GM18870 (cell line): ENCODE results near the gene DOCK3.
"Not testable (repeated sequence)": the region's sequence is repeated elsewhere in the genome, so short reads cannot be mapped to it uniquely, and the experiment has no call there.

Source experiments
- ATAC-seq: cut with Tn5 transposase; IDR thresholded peaks from one replicate; pipeline ENCODE4 v1.9.1; 2021; ENCODE audit warnings: moderate library complexity; ENCODE audit not compliant: unreplicated experiment

DOCK3 gene

DNA sequence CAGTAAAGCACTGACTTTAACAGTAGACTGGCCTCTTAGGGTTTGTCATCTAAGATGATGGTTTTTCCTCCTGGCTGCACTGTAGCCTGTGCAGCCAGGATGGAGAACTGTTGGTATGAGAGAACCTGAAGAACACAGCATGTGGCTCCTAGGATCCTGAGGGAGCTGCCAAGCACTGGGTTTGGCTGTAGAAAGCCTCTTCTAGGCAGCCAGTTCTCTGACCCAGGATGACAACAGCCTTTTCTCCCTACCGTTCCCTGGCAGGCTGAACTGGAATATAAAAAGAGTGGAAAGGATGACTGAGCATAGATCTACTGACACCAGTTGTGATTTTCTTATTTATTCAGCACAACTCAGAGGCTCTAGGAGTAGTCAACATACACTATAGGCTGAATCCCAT, 676.0 kb downstream of the DOCK3 start:
- no peak for ATAC-seq

DNA sequence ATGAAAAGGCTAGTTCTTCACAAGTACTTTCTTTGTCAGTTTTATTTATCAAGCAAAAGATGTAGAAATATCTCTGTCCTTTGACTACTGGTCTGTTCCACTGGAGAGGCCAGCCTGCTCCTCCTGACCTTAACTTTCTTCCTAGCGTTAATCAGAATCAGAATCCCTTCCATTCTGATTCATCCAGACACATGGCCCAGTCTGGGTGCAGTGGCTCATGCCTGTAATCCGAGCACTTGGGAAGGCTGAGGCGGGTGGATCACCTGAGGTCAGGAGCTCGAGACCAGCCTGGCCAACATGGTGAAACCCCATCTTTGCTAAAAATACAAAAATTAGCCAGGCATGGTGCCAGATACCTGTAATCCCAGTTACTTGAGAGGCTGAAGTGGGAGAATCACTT, 678.4 kb downstream of the DOCK3 start:
- ATAC-seq: no peak

DNA sequence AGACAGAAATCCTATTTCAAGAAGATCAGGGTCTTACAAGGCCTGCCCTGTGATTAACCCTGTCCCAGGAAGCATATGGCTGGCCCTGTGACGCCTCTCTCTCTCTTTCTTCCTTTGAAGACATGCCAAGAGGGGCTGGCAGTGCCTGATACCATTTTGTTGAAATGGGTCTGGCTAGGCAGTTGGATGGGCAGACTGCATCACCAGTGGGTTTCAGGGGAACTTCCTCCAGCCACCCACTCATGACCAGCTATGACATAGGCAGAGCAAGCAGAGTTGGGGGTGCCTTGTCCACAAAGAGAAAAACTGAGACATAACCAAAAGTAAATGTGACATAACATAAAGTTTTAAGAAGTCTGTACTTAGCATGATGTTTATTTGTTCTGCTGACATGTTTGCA, 679.0 kb downstream of the DOCK3 start:
- ATAC-seq: no peak

DNA sequence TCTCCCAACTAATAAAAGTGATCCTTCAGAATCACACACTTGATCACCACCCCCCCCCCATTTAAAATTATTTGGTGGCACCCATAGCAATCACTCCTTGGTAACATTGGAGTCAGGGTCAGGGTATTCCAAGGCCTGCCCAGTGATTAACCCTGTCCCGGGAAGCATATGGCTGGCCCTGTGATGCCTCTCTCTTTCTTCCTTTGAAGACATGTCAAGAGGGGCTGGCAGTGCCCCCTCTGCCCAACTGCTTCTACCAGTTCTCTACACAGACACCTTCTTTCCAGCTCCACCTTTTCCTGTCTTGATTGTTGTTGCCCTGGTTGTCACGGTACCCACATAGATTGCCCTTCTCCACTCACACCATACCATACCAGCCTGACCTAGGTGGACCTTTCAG, 679.4 kb downstream of the DOCK3 start:
- ATAC-seq: no peak

DNA sequence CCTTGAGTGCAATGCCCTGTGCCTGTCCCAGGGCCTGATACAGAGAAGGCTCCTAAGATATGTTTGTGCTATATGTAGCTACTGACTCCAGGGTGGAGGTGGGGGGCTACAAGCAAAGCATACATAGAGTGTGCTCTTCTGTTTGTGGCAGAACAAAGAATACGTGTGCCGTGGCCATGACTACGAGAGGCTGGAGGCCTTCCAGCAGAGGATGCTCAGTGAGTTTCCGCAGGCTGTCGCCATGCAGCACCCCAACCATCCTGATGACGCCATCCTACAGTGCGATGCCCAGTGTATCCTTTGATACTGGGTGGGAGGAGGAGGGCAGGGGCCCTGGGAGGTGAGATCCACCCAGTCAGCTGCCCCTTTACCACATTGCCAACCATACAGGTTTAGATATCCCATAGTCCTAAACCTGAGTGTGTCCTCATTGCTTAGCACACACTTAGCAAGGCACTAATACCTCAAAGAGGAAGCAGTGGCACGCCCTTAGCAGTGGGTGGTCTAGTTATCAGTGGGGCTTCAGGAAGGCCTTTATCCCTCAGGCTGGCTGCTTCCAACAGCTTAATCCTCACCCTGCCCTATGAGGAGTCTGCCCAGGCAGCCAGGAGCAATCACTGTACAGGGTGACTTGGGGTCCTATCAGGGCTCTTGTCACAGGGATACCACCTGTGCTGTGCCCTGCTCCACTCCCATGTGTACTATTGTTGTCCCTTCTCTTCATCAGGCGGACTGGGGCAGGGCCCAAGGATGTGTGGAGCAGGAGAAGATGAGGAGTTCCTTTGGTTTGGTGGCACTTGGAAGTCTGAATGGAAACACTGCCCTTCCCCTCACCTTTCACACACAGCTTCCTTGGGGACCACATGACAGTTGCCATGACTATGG, 680.2 kb downstream of the DOCK3 start:
- no peak for ATAC-seq

DNA sequence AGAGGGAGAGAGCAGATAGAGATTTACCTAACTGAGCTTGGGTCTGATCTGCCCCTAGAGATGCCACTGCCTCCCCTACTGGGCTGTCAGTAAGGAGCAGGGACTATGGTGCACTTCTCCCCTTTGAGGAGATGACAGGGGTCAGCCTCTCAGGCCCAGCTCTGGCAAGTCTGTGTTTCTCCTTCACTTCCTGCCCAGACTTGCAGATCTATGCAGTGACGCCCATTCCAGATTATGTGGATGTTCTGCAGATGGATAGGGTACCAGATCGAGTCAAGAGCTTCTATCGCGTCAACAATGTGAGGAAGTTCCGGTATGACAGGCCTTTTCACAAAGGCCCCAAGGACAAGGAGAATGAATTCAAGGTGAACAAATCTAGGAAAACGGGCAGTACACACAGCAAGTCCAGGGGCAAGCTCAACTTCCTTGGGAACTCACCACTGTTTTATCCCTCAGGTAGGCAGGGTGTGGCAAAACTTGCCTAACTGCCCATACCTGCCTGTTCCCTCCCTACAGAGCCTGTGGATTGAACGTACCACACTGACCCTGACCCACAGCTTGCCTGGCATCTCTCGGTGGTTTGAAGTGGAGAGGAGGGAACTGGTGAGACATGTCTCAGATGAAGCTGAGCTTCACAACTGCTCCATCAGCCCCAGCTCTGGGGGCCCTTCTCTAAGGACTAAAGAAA, 681.3 kb downstream of the DOCK3 start:
- ATAC-seq: no peak

DNA sequence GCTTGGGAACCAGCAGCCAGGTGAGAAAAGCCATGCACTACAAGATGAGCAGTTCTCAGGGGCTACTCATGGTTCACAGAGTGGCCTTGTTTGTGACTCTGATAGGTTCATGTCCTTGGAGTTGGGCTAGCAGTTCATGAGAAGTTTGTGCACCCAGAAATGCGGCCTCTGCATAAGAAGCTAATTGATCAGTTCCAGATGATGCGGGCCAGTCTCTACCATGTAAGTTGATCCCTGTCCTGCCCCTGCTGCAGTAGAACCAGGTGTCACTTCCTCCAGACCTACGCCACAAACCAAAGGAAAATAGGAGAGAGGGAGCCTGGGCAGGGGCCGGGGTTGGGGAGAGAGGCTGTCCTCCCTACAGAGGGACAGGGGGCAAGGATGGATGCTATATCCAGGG, 683.1 kb downstream of the DOCK3 start:
- ATAC-seq: no peak

DNA sequence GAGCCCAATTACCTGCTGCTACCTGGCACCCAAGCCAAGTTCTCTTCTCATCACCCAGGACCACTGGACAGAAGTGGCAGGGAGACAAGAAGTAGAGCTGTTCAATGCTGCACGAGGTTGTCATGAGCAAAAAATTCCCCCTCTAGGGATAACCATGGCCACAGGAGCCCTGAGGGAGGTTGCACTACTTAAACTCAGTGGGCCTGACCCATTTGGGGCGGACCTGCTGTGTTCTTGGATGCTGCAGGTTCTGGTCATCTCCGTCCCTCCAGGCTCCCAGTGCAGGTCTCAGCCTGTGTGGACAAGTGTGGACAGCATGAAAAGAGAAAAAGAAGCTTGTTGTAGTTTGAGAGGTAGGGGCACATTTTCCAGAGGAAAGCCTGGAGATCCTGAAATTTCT, 684.3 kb downstream of the DOCK3 start:
- no peak for ATAC-seq

DNA sequence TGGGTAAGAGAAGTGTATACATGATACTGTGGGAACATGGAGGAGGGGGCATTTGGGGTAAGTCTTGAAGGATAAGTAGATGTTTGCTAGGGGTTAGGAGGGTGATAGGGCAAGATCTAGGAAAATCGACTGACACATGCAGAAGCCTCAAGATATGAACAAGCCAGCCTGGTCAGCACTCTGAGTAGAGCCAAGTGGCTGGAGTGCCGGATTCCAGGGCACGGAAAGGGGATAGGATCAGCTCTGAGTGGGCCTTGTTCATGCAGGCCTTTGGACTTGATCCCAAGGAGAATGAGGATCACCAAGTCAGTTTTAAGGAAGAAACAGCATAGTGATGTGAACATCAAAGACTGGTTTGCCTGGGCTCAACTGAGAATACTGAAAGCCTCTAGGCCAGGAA, 686.1 kb downstream of the DOCK3 start:
- no peak for ATAC-seq

DNA sequence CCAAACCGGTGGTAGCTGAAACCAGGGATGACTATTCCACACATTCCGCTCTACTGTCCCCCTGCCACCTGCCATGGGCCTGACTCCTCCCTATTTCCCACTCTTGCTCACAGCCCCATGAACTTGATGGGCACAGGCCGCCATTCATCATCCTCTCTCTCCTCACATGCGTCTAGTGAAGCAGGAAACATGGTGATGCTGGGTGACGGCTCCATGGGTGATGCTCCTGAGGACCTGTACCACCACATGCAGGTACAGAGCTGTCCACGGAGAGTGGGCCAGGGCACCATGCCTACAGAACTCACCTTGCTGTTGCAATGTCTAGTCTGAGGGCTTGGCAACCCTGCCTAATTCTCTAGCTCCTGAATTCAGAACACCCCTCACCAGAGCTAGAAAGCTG, 687.0 kb downstream of the DOCK3 start:
- ATAC-seq: no peak

DNA sequence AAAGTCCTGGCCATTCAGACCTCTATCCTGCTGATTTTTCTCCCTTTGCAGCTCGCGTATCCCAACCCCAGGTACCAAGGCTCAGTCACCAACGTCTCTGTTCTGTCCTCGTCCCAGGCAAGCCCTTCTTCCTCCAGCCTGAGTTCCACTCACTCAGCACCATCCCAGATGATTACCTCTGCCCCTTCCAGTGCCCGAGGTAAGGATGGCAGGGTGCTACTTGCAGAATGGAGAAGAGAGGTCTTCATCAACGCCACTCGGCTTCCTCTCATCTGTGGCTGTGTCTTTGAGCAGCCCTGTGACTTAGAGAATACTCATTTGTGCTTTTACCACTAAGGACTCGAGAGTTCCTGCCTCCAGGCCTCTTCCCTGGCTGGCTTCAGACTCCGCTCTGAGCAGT, 687.7 kb downstream of the DOCK3 start:
- ATAC-seq: no peak

DNA sequence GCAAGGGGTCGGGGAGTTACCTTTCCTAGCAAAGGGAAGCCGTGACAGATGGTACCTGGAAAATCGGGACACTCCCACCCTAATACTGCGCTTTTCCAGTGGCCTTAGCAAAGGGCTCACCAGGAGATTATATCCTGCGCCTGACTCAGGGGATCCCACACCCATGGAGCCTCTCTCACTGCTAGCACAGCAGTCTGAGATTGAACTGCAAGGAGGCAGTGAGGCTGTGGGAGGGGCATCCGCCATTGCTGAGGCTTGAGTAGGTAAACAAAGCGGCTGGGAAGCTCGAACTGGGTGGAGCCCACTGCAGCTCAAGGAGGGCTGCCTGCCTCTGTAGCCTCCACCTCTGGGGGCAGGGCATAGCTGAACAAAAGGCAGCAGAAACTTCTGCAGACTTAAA, 693.5 kb downstream of the DOCK3 start:
- ATAC-seq: not testable (repeated sequence)

DNA sequence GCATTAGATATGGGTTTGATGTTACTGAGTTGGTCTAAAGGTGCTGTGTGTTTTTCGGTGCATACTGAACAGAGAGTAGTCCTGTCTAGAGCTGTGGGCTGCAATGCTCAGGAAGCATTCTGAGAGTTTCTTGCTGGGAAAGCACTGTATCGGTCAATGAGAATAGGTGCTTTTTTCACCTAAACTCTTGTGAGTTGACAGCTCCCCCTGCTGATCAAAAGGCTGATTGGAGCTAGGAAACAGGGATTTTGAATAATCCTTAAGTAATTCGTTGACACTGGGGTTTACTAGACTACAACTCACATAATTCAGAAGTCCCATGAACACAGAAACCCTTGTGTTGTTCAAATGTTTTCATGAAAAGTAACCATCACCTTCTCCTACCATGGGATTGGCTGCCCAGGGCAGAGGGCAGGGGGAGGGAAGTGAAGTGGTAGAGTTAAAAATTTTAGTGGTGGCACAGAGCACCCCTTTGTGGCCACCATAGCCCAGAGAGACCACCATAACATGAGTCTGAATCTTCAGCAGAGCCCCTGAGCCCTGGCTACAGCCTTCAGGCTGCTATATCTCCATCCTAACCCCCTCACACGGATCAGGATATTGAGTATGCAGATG, 697.3 kb downstream of the DOCK3 start:
- no peak for ATAC-seq

DNA sequence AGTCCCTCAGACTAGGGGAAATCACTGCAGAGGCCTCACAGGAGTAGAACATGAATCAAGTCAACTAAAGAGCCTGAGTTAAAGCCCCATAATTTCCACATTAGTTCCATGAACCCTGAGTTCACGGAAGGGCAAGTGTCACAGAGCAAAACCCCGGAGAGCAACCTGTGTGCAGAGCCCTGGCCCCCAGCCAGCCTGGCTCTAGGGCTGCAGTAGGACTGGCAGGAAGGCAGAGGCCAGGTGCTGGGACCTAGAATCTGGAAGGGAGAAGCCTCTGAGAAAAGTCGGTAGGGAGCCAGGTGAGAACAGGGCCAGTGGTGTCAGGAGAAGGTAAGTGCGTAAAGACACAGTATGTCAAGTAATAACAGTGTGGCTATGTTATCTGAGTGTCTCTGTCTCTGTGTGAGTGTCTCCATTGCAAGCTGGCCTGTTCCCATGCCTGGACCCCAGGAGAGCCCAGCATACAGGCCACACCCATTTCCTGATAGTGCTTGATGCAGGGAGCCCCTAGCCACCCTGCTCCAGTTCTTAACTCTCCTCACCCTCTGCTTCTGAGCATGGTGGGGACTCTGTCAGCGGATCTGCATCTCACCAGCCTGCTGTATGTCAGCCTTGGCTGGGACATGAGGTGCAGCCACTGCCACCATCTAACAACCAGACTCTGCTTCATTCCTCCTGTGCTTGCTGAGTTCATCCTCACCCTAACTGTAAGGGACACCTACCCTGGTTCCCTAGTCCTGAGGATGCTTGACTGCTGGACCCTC, 699.1 kb downstream of the DOCK3 start:
- no peak for ATAC-seq

DNA sequence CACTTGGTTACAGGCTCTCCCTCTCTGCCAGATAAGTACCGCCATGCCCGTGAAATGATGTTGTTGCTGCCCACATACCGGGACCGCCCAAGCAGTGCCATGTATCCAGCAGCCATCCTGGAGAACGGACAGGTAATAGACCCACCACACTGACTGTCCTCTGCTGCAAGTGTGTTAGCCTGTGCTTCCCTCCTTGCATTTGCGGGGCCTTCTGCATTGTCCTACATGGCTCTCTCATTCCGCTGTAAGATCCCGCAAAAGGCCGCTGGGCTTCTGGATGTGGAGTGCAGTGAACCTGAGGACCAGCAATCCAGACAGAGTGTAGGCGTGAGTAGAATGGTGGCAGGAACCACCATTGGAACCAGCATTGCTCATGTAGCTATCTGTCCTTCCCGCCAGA, 699.7 kb downstream of the DOCK3 start:
- ATAC-seq: no peak

DNA sequence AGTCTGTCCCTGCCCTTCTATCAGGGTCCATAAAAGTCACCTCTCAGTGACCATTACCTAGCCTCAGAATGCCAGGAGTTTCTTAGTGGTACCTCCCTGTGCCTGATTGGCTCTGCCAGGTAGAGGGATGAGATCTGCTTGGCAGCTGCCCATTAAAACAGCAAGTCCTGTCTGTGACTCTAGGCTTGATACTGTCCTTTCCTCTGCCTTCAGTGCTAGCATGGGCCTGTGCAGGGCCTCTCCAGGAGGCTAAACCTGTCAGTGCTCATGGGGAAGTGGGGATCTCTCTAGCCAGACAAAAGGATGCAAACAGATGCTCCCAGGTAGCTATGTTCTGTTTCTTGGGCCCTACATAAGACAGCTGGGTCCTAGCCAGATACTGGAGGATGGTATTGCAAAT, 700.4 kb downstream of the DOCK3 start:
- ATAC-seq: no peak

DNA sequence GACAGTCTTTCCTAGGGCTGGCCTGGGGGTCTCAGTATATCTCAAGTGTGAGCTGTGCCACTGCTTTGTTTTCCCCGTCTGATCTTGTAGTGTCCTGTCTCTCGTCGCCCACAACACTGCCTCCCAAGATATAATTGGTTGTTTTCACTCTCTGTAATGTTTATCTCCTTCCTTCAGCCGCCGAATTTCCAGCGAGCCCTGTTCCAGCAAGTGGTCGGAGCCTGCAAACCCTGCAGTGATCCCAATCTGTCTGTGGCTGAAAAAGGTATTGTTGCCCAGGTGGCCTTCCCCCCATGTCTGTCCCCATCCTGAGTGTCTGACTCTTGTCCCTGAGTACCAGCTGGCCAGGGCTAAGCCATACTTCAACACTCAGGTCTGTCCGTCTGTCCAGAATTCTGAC, 700.8 kb downstream of the DOCK3 start:
- ATAC-seq: no peak

DNA sequence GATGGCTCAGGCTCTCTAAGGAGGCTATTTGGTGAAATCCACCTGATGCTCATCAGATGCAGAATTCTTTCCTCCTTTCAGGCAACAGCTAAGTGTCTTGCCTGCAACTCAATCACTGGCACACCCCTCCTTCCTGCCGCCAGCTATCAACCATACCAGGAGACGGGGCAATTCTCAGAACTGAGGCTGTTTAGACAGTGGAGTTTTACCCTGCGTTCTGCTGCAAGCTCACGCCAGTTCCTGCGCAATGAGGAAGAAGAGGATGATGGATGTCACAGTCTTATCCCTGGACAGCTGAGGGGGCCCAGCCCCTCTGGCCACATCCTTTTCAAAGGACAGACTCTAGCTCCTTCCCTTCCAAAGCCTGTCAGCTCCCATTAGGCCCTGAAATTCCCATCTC, 703.3 kb downstream of the DOCK3 start:
- no peak for ATAC-seq

DNA sequence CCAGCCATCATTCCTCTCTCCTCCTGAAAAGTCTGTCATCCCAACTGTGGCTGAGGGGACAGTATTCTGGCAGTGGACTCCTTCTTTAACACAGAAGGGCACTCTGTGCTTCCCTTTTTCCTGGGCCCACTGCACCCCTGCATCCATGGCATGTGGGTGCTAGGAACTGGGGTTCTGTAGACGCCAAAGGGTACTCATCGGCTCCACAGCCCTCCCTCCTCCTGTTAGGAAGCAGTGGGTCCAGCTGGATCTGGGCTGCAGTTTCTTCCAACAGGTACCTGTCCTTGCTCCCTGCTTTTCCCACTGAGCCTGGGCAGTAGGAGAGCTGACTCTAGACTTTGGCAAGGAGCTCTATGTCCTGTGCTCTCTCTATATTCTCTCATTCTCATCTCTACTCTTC, 704.0 kb downstream of the DOCK3 start:
- ATAC-seq: no peak

DNA sequence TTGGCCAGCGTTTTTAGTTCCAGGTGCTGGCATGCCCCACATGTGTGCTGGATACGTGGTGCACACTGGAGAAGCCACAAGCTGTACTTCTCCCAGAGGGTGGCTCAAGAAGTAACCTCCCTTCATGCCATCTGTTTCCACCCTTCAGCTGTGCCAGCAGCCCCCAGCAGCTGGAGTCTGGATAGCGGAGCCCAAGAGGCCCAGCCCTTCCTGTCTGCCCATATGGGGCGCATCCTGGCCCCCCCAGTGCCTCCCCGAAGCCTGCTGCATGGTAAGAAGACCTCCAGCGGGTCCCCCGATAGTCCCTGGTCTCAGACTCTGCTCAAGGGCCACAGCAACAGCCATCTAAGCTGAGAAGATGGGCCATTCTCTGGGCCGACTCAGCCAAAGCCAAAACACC, 704.6 kb downstream of the DOCK3 start:
- no peak for ATAC-seq

DNA sequence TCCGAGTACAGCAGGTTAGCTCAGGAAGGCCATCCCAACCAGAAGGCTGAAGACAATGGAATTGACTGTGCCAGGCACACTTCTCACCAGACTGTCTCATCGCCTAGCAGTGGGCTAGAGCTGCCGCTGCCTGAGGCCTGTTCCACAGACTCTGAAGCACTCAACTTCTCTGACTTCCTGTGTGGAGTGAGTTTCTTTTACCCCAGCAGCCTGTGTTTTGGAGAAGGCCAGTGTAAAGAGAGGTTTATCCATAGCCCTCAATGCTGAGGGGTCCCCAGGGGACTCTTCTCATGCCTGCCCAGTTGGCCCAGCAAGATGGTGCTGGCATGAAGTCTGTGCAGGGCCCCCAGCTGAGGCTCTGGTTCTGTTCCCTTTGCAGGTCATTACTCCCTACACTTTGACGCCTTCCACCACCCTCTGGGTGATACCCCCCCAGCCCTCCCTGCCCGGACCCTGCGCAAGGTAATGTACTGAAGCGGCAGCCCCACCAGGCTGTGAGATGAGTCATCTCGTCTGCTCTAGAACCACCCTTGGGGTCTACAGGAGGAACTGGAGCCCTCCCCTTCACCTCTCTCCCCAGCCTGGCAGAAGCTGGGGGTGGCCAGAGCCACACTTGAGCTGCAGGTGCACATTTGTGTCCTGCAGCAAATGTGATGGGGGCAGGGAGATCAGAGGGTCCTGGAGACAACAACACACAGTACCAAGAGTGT, 705.2 kb downstream of the DOCK3 start:
- ATAC-seq: no peak
